ENCODE measurements around the gene CAPN9. TPM values are rescaled to one million over a fixed set of nuclear protein-coding genes. Genes with fewer than 3 reads are reported as not detected.

The CAPN9 gene
- total RNA-seq, 1 experiment from 2014 or later, result not detected

DNA sequence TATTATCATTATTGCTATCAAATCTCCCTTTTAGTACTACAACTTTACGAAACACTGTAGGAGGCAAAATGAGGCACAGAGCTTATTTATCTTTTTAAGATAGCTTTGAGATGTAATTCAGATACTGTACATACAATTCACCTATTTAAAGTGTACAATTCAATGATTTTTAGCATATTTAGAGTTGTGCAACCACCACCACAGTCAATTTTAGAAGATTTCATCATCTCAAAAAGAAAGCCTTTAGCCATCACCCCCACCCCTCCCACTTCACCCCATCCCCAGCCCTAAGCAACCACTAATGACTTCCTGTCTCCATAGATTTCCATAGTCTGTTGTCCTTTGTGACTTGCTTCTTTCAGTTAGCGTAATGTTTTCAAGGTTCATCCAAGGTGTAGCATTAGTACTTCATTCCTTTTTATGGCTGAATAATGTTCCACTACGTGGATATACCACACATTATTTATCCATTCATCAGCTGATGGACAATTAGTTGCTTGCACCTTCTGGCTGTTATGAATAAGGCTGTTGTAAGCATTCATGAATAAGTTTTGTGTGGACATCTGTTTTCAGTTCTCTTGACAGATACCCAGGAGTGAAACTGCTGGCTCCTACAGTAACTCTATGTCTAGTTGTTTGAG, 9.4 kb upstream of the CAPN9 start:
- Histone ChIP-seq H3K27ac (ENCODE audit: low read length) (no peak overlapping the region), H3K4me1 (ENCODE audit: insufficient read depth, low read length) (peaks cover 5% of the 10 kb centered on the region; the same call in 1 of the 2 replicates), H3K9me3 (ENCODE audit: low read length) (no peaks in the 10 kb centered on the region), H3F3A (ENCODE audit: low read length, unreplicated experiment) (no peaks in the 10 kb centered on the region), H3K9me2 (replicated peaks; ENCODE audit: low read length) (no peaks in the 10 kb centered on the region), H3K4me2 (ENCODE audit: low read length) (no peak overlapping the region), H2AFZ (ENCODE audit: low read length) (no peak overlapping the region), H3K27me3 (ENCODE audit: low read length) (no peaks in the 10 kb centered on the region), H3K9ac (ENCODE audit: low read length) (no peak overlapping the region), H4K20me1 (ENCODE audit: low read length) (no peaks in the 10 kb centered on the region), H3K4me3 (ENCODE audit: low read length) (no peak overlapping the region), H3K36me3 (ENCODE audit: low read depth, low read length) (no peaks in the 10 kb centered on the region), H3K79me2 (ENCODE audit: low read length) (no peaks in the 10 kb centered on the region)
- CTCF ChIA-PET, result no interaction called here
- TF ChIP-seq EZH2 (IDR thresholded peaks at IDR 0.05; ENCODE audit: low read length, unreplicated experiment) (no peak), EZH2phosphoT487 (IDR thresholded peaks at IDR 0.05; ENCODE audit: borderline replicate concordance, low read length) (no peak)
- DNase-seq (no peak), ATAC-seq (no peak)
- intact Hi-C loops (cut with micrococcal nuclease), result no loop called here
- BruUV-seq (replicated peaks), result no TSS peak
- POLR2A ChIA-PET (ENCODE audit: unreplicated experiment), result no interaction called here

DNA sequence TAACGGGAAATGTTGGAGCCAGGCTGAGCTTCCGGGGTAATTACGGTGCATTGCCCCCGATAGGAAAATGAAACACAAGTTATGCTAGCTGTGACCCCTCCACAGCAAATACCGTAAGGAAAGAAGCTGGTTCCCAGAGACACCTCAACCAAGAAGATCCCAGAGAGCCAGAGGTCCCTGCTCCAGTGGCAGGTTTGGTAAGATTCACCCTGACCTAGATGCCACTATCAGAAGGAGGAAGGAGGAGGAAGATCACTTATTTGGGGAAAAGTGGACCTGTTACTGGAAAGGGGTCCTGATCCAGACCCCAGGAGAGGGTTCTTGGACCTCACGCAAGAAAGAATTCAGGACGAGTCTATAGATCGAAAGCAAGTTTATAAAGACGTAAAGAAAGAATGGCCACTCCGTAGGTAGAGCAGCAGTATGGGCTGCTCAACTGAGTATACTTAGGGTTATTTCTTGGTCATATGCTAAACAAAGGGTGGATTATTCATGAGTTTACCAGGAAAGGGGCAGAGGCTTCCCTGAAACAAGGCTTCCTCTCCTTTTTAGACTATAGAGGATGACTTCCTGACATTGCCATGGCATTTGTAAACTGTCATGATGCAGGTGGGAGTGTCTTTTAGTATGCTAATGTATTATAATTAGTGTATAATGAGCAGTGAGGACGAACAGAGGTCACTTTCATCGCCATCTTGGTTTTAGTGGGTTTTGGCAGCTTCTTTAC, 7.5 kb upstream of the CAPN9 start:
- intact Hi-C loops (cut with micrococcal nuclease), result loop anchor here (5.0 kb wide), 1 partner anchor 57 kb away; no protein-coding TSS in a partner anchor
- H2AFZ ChIP-seq (ENCODE audit: low read length), result no peak overlapping the region
- H3K79me2 ChIP-seq (ENCODE audit: low read length), result no peaks in the 10 kb centered on the region
- BruUV-seq (replicated peaks), result no TSS peak
- no peak overlapping the region for H3K4me2 ChIP-seq (ENCODE audit: low read length)
- no peaks in the 10 kb centered on the region for H3K36me3 ChIP-seq (ENCODE audit: low read depth, low read length)
- no peaks in the 10 kb centered on the region for H3K9me3 ChIP-seq (ENCODE audit: low read length)
- DNase-seq, result no peak
- POLR2A ChIA-PET (ENCODE audit: unreplicated experiment), result no interaction called here
- no peak for ATAC-seq
- no peaks in the 10 kb centered on the region for H4K20me1 ChIP-seq (ENCODE audit: low read length)
- H3K9ac ChIP-seq (ENCODE audit: low read length), result no peak overlapping the region
- no peaks in the 10 kb centered on the region for H3K9me2 ChIP-seq (replicated peaks; ENCODE audit: low read length)
- CTCF ChIA-PET, result no interaction called here
- H3F3A ChIP-seq (ENCODE audit: low read length, unreplicated experiment), result no peaks in the 10 kb centered on the region
- TF ChIP-seq EZH2phosphoT487 (IDR thresholded peaks at IDR 0.05; ENCODE audit: borderline replicate concordance, low read length) (no peak), EZH2 (IDR thresholded peaks at IDR 0.05; ENCODE audit: low read length, unreplicated experiment) (no peak)
- TF ChIP-seq, protein P1, sequence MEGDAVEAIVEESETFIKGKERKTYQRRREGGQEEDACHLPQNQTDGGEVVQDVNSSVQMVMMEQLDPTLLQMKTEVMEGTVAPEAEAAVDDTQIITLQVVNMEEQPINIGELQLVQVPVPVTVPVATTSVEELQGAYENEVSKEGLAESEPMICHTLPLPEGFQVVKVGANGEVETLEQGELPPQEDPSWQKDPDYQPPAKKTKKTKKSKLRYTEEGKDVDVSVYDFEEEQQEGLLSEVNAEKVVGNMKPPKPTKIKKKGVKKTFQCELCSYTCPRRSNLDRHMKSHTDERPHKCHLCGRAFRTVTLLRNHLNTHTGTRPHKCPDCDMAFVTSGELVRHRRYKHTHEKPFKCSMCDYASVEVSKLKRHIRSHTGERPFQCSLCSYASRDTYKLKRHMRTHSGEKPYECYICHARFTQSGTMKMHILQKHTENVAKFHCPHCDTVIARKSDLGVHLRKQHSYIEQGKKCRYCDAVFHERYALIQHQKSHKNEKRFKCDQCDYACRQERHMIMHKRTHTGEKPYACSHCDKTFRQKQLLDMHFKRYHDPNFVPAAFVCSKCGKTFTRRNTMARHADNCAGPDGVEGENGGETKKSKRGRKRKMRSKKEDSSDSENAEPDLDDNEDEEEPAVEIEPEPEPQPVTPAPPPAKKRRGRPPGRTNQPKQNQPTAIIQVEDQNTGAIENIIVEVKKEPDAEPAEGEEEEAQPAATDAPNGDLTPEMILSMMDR (conservative IDR thresholded peaks at IDR 0.05; ENCODE audit: low read depth, low read length), result no peak
- H3K4me3 ChIP-seq (ENCODE audit: low read length), result no peak overlapping the region
- peaks cover 15% of the 10 kb centered on the region for H3K4me1 ChIP-seq (ENCODE audit: insufficient read depth, low read length)
- no peak overlapping the region for H3K27ac ChIP-seq (ENCODE audit: low read length)
- H3K27me3 ChIP-seq (ENCODE audit: low read length), result no peaks in the 10 kb centered on the region

DNA sequence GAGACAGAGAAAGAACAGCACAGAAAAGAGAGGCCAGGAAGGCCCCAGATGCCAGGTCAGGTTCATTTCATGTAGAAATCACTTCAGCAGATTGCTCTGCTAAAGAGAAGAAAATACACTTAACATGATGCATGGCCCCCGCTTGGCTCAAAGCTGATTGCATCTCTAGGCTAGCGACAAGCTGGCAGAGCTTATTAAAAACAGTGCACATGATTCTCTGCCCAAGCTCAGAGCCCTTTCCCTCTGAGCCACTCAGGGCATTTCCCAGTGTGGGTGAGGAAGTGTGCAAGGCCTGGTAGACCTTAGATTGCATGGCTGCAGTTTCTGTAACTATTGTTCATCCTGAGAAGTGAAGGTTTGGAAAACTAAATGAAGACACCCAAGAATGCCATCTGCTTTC, 3.3 kb upstream of the CAPN9 start:
- ChIA-PET POLR2A (ENCODE audit: unreplicated experiment) (no interaction called here), CTCF (interaction anchor here (0.6 kb wide), 1 partner anchor 153 kb away, joined by 3 read pairs; no protein-coding TSS in a partner anchor)
- BruUV-seq (replicated peaks), result no TSS peak
- TF ChIP-seq, protein P1 (conservative IDR thresholded peaks at IDR 0.05; ENCODE audit: low read depth, low read length), result no peak
- TF ChIP-seq EZH2 (IDR thresholded peaks at IDR 0.05; ENCODE audit: low read length, unreplicated experiment) (no peak), EZH2phosphoT487 (IDR thresholded peaks at IDR 0.05; ENCODE audit: borderline replicate concordance, low read length) (no peak)
- H3K9ac ChIP-seq (ENCODE audit: low read length), result no peak overlapping the region
- ATAC-seq, result peak; percentile 4; the same call in 1 of the 2 replicates
- no peak overlapping the region for H3K27ac ChIP-seq (ENCODE audit: low read length)
- H3K4me1 ChIP-seq (ENCODE audit: insufficient read depth, low read length), result peaks cover 23% of the 10 kb centered on the region
- H2AFZ ChIP-seq (ENCODE audit: low read length), result peak overlapping the region; percentile 10; the same call in 1 of the 2 replicates
- intact Hi-C loops (cut with micrococcal nuclease), result loop anchor here (5.0 kb wide), 1 partner anchor 62 kb away; no protein-coding TSS in a partner anchor
- no peak overlapping the region for H3K4me3 ChIP-seq (ENCODE audit: low read length)
- peak overlapping the region; percentile 5 for H3K4me2 ChIP-seq (ENCODE audit: low read length)
- no peaks in the 10 kb centered on the region for H3K9me2 ChIP-seq (replicated peaks; ENCODE audit: low read length)
- no peaks in the 10 kb centered on the region for H3K79me2 ChIP-seq (ENCODE audit: low read length)
- DNase-seq, result no peak
- H3K9me3 ChIP-seq (ENCODE audit: low read length), result no peaks in the 10 kb centered on the region
- no peaks in the 10 kb centered on the region for H3F3A ChIP-seq (ENCODE audit: low read length, unreplicated experiment)
- H4K20me1 ChIP-seq (ENCODE audit: low read length), result no peaks in the 10 kb centered on the region
- no peaks in the 10 kb centered on the region for H3K36me3 ChIP-seq (ENCODE audit: low read depth, low read length)
- no peaks in the 10 kb centered on the region for H3K27me3 ChIP-seq (ENCODE audit: low read length)
